DOHH2 (cell line): ENCODE measurements around the gene PPIE.
"Not testable (repeated sequence)": the region's sequence is repeated elsewhere in the genome, so short reads cannot be mapped to it uniquely, and the experiment has no call there.

ENCODE experiments used
- H3F3A ChIP-seq: fragments of 200-600 bp; sonication (generic), shearing (Covaris generic); 2 replicates; pipeline ENCODE4 v1.6.0; 2016; ENCODE audit warnings: antibody characterized with exemption, mild to moderate bottlenecking; ENCODE audit not compliant: control insufficient read depth, insufficient read depth
- H3K27ac ChIP-seq: fragments of 200-600 bp; sonication (generic); 2 replicates; pipeline ENCODE4 v1.5.1; 2014; ENCODE audit warnings: low read depth, mild to moderate bottlenecking, low read length, moderate library complexity
- H3K27me3 ChIP-seq: fragments of 200-600 bp; sonication (generic); 2 replicates; pipeline ENCODE4 v1.6.1; 2014; ENCODE audit warnings: mild to moderate bottlenecking, low read length, mixed read lengths; ENCODE audit not compliant: control insufficient read depth
- H3K36me3 ChIP-seq: fragments of 200-600 bp; sonication (generic); 2 replicates; pipeline ENCODE4 v1.6.1; 2014; ENCODE audit warnings: mild to moderate bottlenecking, low read length, moderate library complexity, mixed read lengths; ENCODE audit not compliant: control insufficient read depth
- H3K4me1 ChIP-seq: fragments of 200-600 bp; sonication (generic); 2 replicates; pipeline ENCODE4 v1.6.1; 2014; ENCODE audit warnings: mild to moderate bottlenecking, low read length, mixed read lengths; ENCODE audit not compliant: control insufficient read depth
- H3K4me2 ChIP-seq: fragments of 200-600 bp; sonication (generic); 2 replicates; pipeline ENCODE4 v1.6.0; 2014; ENCODE audit warnings: mild to moderate bottlenecking, low read length, moderate library complexity
- H3K4me3 ChIP-seq: fragments of 200-600 bp; sonication (generic); 2 replicates; pipeline ENCODE4 v1.5.1; 2014; ENCODE audit warnings: mild to moderate bottlenecking, low read length, mixed read lengths
- H3K79me2 ChIP-seq: fragments of 200-600 bp; sonication (generic); 2 replicates; pipeline ENCODE4 v1.6.1; 2014; ENCODE audit warnings: mild to moderate bottlenecking, low read length, mixed read lengths; ENCODE audit not compliant: control insufficient read depth
- H3K9me2 ChIP-seq: fragments of 200-600 bp; sonication (generic); replicated peaks from 2 replicates; pipeline ENCODE4 v1.6.1; 2014; ENCODE audit warnings: mild to moderate bottlenecking, low read length, mixed read lengths; ENCODE audit not compliant: control insufficient read depth
- H3K9me3 ChIP-seq: fragments of 200-600 bp; sonication (generic); 2 replicates; pipeline ENCODE4 v1.6.1; 2014; ENCODE audit warnings: antibody characterized with exemption, low read length, mixed read lengths; ENCODE audit not compliant: control insufficient read depth, insufficient read depth
- H4K20me1 ChIP-seq: fragments of 200-600 bp; sonication (generic); 2 replicates; pipeline ENCODE4 v1.6.0; 2014; ENCODE audit warnings: low read depth, mild to moderate bottlenecking, antibody characterized with exemption, low read length, moderate library complexity; ENCODE audit not compliant: control insufficient read depth, insufficient read depth
- EZH2phosphoT487 ChIP-seq: fragments of 200-600 bp; sonication (generic); IDR thresholded peaks from 2 replicates; pipeline ENCODE4 v1.6.1; 2017; ENCODE audit warnings: borderline replicate concordance, mild to moderate bottlenecking, antibody characterized with exemption, low read length, moderate library complexity, mixed read lengths
- TF ChIP-seq, protein P1 (sequence below): fragments of 200-600 bp; sonication (generic); IDR thresholded peaks from one replicate; pipeline ENCODE4 v1.5.1; 2014; ENCODE audit warnings: antibody characterized with exemption, mild to moderate bottlenecking, low read depth, low read length; ENCODE audit not compliant: poor library complexity, severe bottlenecking

PPIE gene

DNA sequence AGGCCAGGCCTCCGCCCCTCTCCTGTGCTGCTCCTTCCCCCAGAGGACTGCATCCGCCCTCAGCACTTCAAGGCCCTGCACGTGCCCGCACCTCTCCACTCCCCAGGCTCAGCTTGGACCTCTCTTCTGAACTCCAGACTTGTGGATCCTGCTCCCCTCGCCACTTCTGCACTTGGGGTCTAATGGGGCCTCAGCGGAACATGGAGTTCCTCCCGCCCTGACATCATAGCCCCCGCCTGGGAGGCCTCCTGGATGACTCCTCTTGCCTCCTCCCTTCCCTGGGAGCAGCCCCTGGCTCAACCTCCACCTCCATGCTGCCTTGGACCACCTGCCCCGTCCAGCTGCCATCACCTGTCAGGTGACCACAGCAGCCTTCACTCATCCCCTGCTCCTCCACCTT is 22.3 kb downstream of the PPIE start:
- no peak overlapping the region for H3K4me3 ChIP-seq
- no peaks in the 10 kb centered on the region for H3K27me3 ChIP-seq
- no peaks in the 10 kb centered on the region for H4K20me1 ChIP-seq
- no peaks in the 10 kb centered on the region for H3F3A ChIP-seq
- H3K36me3 ChIP-seq, result peaks cover 8% of the 10 kb centered on the region
- TF ChIP-seq EZH2phosphoT487, result no peak
- TF ChIP-seq, protein P1, sequence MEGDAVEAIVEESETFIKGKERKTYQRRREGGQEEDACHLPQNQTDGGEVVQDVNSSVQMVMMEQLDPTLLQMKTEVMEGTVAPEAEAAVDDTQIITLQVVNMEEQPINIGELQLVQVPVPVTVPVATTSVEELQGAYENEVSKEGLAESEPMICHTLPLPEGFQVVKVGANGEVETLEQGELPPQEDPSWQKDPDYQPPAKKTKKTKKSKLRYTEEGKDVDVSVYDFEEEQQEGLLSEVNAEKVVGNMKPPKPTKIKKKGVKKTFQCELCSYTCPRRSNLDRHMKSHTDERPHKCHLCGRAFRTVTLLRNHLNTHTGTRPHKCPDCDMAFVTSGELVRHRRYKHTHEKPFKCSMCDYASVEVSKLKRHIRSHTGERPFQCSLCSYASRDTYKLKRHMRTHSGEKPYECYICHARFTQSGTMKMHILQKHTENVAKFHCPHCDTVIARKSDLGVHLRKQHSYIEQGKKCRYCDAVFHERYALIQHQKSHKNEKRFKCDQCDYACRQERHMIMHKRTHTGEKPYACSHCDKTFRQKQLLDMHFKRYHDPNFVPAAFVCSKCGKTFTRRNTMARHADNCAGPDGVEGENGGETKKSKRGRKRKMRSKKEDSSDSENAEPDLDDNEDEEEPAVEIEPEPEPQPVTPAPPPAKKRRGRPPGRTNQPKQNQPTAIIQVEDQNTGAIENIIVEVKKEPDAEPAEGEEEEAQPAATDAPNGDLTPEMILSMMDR, result no peak
- no peaks in the 10 kb centered on the region for H3K79me2 ChIP-seq
- H3K4me2 ChIP-seq, result no peak overlapping the region
- no peaks in the 10 kb centered on the region for H3K4me1 ChIP-seq
- no peak overlapping the region for H3K27ac ChIP-seq
- H3K9me2 ChIP-seq, result no peaks in the 10 kb centered on the region
- H3K9me3 ChIP-seq, result no peaks in the 10 kb centered on the region

DNA sequence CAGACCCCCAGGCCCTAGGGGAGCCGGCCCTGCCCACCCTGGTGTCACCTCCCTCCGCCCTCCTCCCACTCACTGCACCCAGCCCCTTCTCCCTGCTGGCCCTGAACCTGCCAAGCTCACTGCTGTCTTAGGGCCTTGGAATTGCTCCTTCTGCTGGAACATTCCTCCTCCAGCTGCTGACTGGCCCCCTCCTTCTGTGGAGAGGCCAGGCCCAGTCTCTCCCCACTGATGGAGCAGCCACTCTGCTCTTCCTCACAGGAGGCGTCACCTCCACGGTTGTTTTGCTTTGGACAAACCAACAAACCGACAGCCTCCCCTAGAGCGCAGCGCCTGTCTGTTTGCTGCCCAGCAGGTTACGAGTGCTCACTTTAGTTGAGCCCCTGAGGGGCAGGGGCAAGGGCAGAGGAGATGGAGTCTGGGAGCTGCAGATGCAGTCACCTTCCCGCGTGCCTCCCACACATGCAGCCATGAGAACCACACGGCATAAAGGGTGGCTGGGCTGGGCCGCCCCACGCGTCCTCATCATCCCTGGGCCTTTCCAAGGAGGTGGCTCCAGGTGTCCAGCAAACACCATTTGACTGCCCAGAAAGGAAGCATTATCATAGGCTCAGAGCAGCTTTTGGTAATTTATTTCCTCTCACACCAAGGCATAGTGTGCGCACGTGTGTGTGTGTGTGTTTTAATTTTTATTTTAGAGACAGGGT is 23.0 kb downstream of the PPIE start:
- Histone ChIP-seq H3K36me3 (peaks cover 8% of the 10 kb centered on the region), H3K4me1 (no peaks in the 10 kb centered on the region), H3K79me2 (no peaks in the 10 kb centered on the region), H3K4me2 (no peak overlapping the region), H3K27me3 (no peaks in the 10 kb centered on the region), H3K27ac (no peak overlapping the region), H4K20me1 (no peaks in the 10 kb centered on the region), H3K9me3 (no peaks in the 10 kb centered on the region), H3K9me2 (no peaks in the 10 kb centered on the region), H3K4me3 (no peak overlapping the region), H3F3A (no peaks in the 10 kb centered on the region)
- no peak for TF ChIP-seq EZH2phosphoT487
- TF ChIP-seq, protein P1, result no peak

DNA sequence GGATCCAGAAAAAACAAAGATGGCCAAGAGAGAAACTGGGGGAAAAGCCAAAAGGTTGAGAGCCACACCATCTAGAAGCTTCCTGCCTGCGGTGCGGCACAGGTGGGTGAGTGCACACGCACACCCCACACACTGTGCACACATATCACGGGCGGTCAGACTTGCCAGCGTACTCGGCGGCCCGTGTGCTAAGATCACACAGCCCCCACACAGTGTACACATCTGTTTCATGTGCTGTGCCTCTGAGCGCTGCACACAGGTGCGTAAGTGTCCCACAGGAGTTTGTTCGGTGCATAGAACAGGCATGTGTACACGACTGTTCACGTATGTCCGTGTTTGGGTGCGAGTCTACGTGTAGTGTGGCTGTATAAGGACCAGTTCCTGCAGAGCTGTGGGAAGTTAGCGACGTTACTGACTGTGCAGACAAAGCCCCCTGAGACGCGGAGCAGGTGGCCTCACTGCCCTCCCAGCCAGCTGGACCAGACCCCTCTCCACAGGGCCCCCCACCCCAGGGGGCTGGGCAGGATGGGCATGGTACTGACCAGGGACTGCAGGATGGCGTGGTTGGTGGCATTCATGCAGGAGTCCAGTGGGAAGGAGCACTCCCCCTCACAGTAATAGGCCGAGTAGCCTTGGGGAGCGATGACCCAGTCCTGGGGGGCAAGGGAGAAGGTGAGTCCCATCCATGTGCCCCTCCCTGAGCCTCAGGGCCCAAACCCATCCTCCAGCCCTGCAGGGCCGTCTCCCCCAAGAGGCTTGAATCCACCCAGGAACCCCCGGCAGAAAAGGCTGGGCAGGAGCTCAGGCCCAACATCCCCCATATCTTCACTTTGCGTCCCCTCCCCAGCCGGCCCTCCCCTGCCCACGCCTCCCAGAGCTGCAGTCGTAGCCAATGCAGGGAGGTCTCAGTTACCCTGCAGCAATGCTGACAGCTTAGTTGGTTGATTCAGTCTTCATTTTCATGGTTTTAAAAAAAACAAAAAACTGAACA is 24.2 kb downstream of the PPIE start:
- Histone ChIP-seq H3K9me2 (no peaks in the 10 kb centered on the region), H4K20me1 (no peaks in the 10 kb centered on the region), H3K4me2 (no peak overlapping the region), H3F3A (no peaks in the 10 kb centered on the region), H3K4me1 (no peaks in the 10 kb centered on the region), H3K4me3 (no peak overlapping the region), H3K9me3 (no peaks in the 10 kb centered on the region), H3K27ac (no peak overlapping the region), H3K79me2 (no peaks in the 10 kb centered on the region), H3K27me3 (no peaks in the 10 kb centered on the region), H3K36me3 (peaks cover 2% of the 10 kb centered on the region; the same call in 1 of the 2 replicates)
- TF ChIP-seq, protein P1, result no peak
- TF ChIP-seq EZH2phosphoT487, result no peak

DNA sequence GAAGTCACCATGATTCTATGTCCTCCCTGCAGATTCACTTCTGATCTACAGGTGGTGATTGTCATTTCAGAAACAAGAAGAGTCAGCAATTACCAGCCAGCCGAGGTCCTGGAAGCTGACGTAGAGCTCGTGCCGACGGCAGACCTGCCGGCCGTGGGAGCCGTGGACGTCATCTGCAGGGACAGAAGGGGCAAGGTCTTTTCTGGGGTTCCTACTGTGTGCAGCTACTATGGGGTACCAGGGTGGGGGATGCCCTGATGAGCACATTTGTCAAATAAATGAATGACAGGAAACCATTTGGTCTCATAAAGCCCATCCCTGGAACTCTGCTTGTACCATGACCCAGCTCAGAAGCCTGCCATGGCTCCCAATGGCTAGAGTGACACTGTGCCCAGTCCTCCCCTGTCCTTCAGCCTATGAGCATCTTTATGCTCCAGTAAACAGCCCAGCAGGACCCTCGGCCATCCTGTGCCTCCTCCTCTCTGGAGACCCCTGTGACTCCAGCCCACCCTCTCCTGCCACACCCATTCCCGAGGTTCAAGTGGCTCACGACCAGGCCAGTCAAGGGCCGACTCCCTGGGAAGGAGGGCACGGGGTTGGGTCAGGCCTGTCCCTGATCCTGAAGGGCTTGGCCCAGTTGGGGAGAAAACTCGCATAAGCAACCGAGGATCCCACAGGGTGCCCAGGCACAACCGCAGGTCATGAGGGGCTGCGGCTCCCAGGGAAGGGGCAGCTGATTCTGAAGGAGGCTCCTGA is 25.1 kb downstream of the PPIE start:
- not testable (repeated sequence) for H3K4me2 ChIP-seq, H3K9me2 ChIP-seq, H3K27me3 ChIP-seq, H3K4me1 ChIP-seq, H3K79me2 ChIP-seq, H3K36me3 ChIP-seq, H3K4me3 ChIP-seq, H3K27ac ChIP-seq, H3F3A ChIP-seq, H4K20me1 ChIP-seq, H3K9me3 ChIP-seq

DNA sequence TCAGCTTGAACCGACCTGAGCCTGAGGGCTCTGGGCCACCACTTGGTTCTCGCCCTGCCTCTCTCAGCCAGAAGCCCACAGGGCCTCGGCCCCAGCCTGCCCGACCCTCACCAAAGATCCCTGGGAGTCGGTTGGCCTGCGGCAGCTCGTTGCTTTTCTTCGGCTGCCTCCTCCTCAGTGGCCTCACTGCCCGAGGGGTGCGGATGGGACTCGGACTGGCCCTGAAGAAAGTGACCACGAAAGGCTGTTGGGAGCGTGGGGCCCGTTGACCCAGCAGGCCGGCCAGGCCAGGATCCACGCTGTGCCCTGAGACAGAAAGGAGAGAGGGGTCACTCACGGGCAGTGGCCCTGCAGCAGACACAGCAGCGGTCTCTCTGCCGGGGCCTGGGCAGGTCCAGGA is 25.8 kb downstream of the PPIE start:
- not testable (repeated sequence) for H3F3A ChIP-seq, H3K27me3 ChIP-seq, H3K4me1 ChIP-seq, H3K4me2 ChIP-seq, H3K36me3 ChIP-seq, H3K79me2 ChIP-seq, H3K9me2 ChIP-seq, H3K9me3 ChIP-seq, H4K20me1 ChIP-seq, H3K4me3 ChIP-seq, H3K27ac ChIP-seq
